Stimulated activated CD4-positive, alpha-beta T cell treated with anti-CD3 and anti-CD28 coated beads, Interleukin-4, amount 100 ng/mL, for 4 hours (primary cell): ENCODE data around the gene SPAG6.

Experiments used
- DNase-seq, 2 experiments: peaks; one replicate each; pipeline ENCODE4 v3.0.0-alpha.2; 2020

The SPAG6 gene

DNA sequence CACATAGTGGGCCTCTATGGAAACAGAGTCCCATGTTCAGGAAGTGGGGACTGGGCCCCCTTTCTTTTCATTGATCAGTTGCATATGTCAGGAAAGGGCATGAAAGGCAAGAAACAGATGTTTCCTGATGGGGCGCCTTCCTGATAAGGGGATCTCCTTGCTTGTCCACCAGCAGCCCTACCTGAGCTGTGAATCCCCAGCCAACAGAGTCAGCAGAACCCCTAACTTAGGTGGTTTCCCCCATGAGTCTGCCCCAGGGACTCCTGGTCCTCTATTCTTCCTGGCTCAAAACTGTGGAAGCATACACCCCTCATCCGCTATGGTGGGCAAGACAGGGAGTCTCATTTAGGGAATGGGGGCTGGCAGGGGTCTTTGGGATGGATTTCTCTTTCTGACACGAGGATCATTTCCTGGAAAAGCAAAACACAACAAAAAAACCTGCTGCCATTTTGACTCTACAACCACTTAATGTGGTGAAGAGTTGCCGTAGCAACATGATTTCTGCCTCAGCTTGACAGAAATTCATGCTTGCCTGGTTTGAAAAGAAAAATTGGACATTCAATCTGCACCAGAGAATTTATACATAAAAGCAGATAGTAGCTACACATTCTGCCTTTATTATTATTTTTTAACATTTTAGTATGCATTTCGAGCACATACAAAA, 119.8 kb downstream of the SPAG6 start:
- no peak for DNase-seq

DNA sequence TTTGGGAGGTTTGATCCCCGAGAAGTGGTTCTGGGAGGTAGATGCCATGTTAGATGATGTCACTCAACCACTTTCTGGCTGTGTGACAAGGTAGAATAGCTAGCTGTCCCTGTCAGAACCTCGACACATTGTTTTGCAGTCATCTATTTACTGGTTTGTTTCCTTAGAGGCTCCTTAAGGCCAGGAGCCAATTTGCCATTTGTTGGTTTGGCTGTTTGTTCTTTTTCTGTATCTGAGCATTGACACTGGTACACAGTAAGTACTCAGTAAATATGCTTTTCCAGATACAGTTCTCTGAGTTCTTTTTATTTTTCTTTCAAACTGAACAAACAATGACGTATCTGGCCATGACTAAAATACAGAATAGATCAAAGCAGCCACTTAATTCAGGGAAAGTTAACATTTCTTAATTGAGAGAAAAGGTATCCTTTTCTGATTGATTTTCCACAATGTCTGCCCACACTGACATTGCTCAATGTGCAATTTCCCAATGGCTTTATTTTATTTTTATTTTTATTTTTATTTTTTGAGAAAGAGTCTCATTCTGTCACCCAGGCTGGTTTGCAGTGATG, 121.6 kb downstream of the SPAG6 start:
- no peak for DNase-seq
